CD4-positive, alpha-beta T cell treated with Interleukin-17A for 1 hour (primary cell): ENCODE measurements around the gene PPP1R14C.

Experiments used
- DNase-seq: peaks from one replicate; pipeline ENCODE4 v3.0.0-alpha.2; 2020

Gene PPP1R14C

DNA sequence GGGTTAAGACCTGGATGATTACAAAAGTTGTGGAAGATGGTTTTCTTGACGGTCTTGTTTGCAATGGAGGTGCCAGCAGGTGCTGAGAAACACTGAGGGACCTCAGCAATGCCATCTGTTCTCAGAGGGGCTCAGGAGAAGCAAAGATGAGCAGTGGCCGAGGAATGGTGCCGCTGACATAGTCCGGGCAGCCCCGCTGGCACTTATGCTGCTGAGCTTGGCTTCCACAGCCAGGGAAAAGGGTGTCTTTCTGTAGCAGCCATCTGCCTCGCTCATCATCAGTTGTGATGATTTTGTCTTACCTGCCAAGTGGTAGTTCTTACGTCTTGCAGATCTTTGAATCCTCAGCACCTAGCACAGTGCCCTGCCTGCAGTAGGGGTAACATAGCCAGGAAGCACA lies 55.7 kb downstream of the PPP1R14C start:
- DNase-seq: no peak

DNA sequence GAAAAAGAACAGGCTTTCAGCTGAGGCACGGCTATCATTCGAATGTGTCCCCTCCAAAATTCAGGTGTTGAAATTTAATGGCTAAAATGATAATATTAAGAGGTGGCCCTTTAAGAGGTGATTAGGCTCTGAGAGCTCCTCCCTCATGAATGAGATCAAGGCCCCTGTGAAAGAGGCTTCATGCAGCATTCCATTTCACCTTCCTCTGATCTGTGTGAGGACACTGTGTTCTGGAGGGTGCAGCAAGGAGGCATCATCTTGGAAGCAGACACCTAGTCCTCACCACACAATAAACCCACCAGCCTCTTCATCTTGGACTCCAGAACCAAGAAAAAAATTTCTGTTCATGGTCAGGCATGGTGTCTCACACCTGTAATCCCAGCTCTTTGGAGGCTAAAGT lies 56.4 kb downstream of the PPP1R14C start:
- no peak for DNase-seq

GRCh38 chr6:150200428-150201100 lies 57.7 kb downstream of the PPP1R14C start:
- no peak for DNase-seq

DNA sequence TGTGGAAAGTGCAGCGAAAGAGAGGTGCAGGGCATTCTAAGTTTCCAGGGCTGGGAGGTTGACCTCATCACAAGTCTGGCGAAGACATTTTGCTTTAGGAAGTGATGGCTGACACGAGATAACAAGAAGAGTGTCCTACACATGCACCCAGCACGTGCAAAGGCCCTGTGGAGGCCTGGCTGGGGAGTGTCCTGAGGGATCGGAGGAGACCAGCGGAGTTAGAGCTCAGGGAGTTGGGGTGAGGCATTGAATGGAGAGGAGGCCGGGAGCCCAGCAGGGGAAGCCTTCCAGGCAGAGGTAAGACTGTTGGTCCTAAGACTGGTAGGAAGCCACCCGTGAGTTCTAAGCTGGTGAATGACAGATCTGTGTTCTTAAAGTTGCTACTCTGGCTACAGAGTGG lies 58.4 kb downstream of the PPP1R14C start:
- no peak for DNase-seq

GRCh38 chr6:150201772-150202329 lies 59.0 kb downstream of the PPP1R14C start:
- DNase-seq: no peak

- DNase-seq: no peak
These were observed 59.6 kb downstream of the PPP1R14C start for GRCh38 chr6:150202404-150202803.

GRCh38 chr6:150202934-150203333 lies 60.1 kb downstream of the PPP1R14C start:
- no peak for DNase-seq

DNA sequence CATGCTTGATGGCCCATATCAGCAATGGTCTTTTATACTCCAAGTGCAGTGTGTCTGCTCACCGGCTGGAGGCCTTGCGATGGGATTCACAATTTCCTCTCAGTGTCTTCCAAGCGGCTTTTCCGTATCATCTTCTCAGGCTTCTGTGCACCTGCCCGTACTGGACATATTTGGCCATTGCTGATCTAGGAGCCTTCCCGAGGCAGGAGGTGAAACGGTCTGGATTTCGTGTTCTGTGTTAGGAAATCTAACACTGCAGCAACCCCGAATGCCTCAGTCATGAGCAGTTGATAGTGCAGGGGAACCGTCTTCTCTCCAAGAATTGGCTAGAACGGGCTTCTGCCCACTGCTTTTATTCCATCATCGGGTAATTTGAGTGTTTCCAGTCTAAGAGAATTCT lies 60.5 kb downstream of the PPP1R14C start:
- DNase-seq: no peak

- DNase-seq: no peak
These were observed 61.2 kb downstream of the PPP1R14C start for GRCh38 chr6:150203871-150204545.

GRCh38 chr6:150204705-150205472 lies 62.0 kb downstream of the PPP1R14C start:
- DNase-seq: no peak

- DNase-seq: no peak
These were observed 65.2 kb downstream of the PPP1R14C start for GRCh38 chr6:150207931-150208570.

GRCh38 chr6:150208611-150209352 lies 65.9 kb downstream of the PPP1R14C start:
- no peak for DNase-seq

GRCh38 chr6:150209415-150209814 lies 66.6 kb downstream of the PPP1R14C start:
- no peak for DNase-seq

GRCh38 chr6:150211700-150212511 lies 69.1 kb downstream of the PPP1R14C start:
- no peak for DNase-seq

GRCh38 chr6:150212778-150213177 lies 69.9 kb downstream of the PPP1R14C start:
- DNase-seq: no peak

DNA sequence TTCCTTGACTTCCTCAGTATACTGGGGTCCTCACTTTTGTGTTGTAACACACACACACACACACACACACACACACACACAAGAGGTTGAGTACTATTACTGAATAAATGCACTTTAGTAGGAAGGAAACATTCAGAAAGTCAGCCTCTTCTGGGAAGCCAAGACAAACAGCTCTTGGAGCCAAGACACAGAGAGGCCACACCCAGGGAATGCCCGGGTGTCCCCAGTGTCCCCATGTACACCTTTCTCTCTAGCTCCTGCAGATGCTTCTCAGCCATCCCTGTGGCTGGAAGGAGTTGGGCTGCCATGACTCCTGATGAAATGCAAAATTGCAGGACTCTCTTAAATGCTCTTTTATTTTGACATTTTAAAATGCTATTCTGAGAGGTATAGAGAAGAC lies 70.5 kb downstream of the PPP1R14C start:
- DNase-seq: no peak

DNA sequence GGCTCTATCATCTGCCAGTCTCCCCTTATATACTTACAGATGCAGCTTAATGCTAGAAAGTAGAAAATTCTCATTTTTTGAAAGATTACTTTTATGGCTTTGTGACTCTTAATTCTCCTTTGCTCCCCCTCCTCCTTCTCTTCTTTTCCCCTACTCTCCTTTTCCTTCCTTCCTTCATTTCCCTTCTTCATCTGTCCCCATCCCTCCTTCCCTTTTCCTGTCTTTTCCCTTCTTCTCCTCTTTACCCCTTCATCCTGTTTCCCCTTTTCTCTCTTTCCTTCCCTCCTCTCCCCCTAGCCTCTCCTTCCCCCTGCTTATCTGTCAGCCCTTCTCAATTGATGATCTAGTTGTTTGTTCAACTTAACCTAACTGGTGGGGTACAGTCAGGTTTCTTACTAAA lies 71.5 kb downstream of the PPP1R14C start:
- DNase-seq: no peak

GRCh38 chr6:150220634-150221551 lies 78.0 kb downstream of the PPP1R14C start:
- no peak for DNase-seq

DNA sequence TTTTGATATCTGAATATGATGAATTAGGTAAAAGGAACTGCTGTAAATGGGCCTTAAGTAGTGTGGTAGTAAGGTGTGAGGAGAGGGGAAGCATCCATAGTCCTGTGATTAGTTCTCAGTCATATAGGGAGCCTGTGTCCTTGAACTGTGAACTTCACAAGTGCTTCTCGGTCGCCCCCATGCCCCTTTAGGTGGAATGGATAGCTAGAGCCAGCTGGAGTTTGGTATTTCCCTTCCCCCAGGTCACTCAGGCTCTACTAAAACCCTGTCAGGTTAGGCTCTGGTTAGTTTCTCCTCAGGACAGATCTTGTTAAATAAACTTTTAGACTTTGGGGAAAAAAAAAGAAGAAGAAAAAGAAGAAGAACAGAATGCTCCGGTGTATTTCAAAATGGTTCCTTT lies 82.0 kb downstream of the PPP1R14C start:
- no peak for DNase-seq

- no peak for DNase-seq
These were observed 84.4 kb downstream of the PPP1R14C start for GRCh38 chr6:150227281-150227680.
